ENCODE measurements around the gene ABCB8. TPM values are rescaled to one million over a fixed set of nuclear protein-coding genes. Genes with fewer than 3 reads are reported as not detected.
A peak's percentile ranks its signal among the peaks of the same experiment; 100 is the strongest.

The ABCB8 gene
- polyA plus RNA-seq, 1 of the 3 experiments (the other 2 are of a cell fraction): 36.0 TPM

GRCh38 chr7:150990416-150991186 is 37.6 kb upstream of the ABCB8 start, which contains the start of gene NOS3:
TSS of gene NOS3 (plus strand) at chr7:150991017. CDS start at chr7:150993804, 2,787 bp downstream.
- WGBS (ENCODE audit: low lambda C conversion rate): 69% methylated on average over 12 of the region's 12 CpGs
- no peak for DNase-seq
- Histone ChIP-seq H3K9me2 (no peaks in the 10 kb centered on the region), H3K4me3 (ENCODE audit: low read depth in 2 of 2, low read length in 1 of 2) (no peak within 1 kb of the TSS), H3K9me3 (no peaks in the 10 kb centered on the region), H3K4me2 (no peak within 1 kb of the TSS), H3K27me3 (ENCODE audit: insufficient read depth) (peaks cover 13% of the 10 kb centered on the region; the same call in 1 of the 2 replicates), H3F3A (replicated peaks; ENCODE audit: insufficient read depth) (no peaks in the 10 kb centered on the region), H3K9ac (no peak within 1 kb of the TSS), H3K36me3 (replicated peaks in 1 of 2; ENCODE audit: control insufficient read depth in 1 of 2, insufficient read depth in 2 of 2, low read length in 1 of 2) (no peaks in the 10 kb centered on the region), H3K27ac (ENCODE audit: low read depth in 2 of 2, low read length in 1 of 2) (peak within 1 kb of the TSS in 1 of 2 experiments; percentile 86; a peak in 2 of 4 replicates), H3K4me1 (ENCODE audit: control insufficient read depth in 1 of 2, insufficient read depth in 2 of 2, low read depth in 1 of 2, low read length in 1 of 2) (peaks cover 0 to 43% of the 10 kb centered on the region in 2 experiments; a peak in 2 of 4 replicates), H4K20me1 (ENCODE audit: insufficient read depth) (no peaks in the 10 kb centered on the region), H3K79me2 (ENCODE audit: insufficient read depth) (no peaks in the 10 kb centered on the region), H2AFZ (ENCODE audit: low read depth) (no peak within 1 kb of the TSS)
- TF ChIP-seq USF2 (IDR thresholded peaks at IDR 0.05; ENCODE audit: borderline replicate concordance, low read depth, low read length): no peak
- no peak for TF ChIP-seq EP300 (IDR thresholded peaks at IDR 0.05; ENCODE audit: borderline replicate concordance in 1 of 2, low read depth in 1 of 2, low read length in 1 of 2)
- no peak for TF ChIP-seq TCF12 (IDR thresholded peaks at IDR 0.05)
- no peak for TF ChIP-seq TAF1 (IDR thresholded peaks at IDR 0.05; ENCODE audit: borderline replicate concordance, low read depth, low read length)
- no peak for TF ChIP-seq JUND (IDR thresholded peaks at IDR 0.05)
- no peak for TF ChIP-seq MXI1 (IDR thresholded peaks at IDR 0.05; ENCODE audit: low read depth, low read length)
- no peak for TF ChIP-seq TEAD4 (IDR thresholded peaks at IDR 0.05; ENCODE audit: borderline replicate concordance, insufficient read depth)
- no peak for TF ChIP-seq GATA2 (CRISPR knock-in tag; IDR thresholded peaks at IDR 0.05)
- no peak for TF ChIP-seq FOXM1 (IDR thresholded peaks at IDR 0.05; ENCODE audit: low read depth)
- no peak for TF ChIP-seq ZBTB33 (IDR thresholded peaks at IDR 0.05; ENCODE audit: borderline replicate concordance, low read depth)
- TF ChIP-seq RXRA (IDR thresholded peaks at IDR 0.05; ENCODE audit: borderline replicate concordance, low read depth): no peak
- no peak for TF ChIP-seq RCOR1 (IDR thresholded peaks at IDR 0.05; ENCODE audit: low read length)
- no peak for TF ChIP-seq PBX3 (IDR thresholded peaks at IDR 0.05)
- TF ChIP-seq NRF1 (IDR thresholded peaks at IDR 0.05; ENCODE audit: low read depth, low read length): no peak
- TF ChIP-seq NFIC (IDR thresholded peaks at IDR 0.05; ENCODE audit: borderline replicate concordance): no peak
- ChIA-PET CTCF (interaction anchor here (0.6 to 7.8 kb wide), 15 partner anchors 11 to 213 kb away, joined by 3 to 205 read pairs (median 17); no protein-coding TSS in a partner anchor), POLR2A (interaction anchor here (2.3 kb wide), 1 partner anchor 19 kb away, joined by 8 read pairs; no protein-coding TSS in a partner anchor)

Measured in SK-N-SH (cell line).